ENCODE data around the gene VMAC.

VMAC gene

GRCh38 chr19:5931251-5931650 lies 26.6 kb downstream of the VMAC start:
- DNase-seq (ENCODE audit: low spot score), result no peak

GRCh38 chr19:5932146-5932545 lies 27.5 kb downstream of the VMAC start:
- no peak for DNase-seq (ENCODE audit: low spot score)

- no peak for DNase-seq (ENCODE audit: low spot score)
Observed at GRCh38 chr19:5932609-5933262, 28.1 kb downstream of the VMAC start.

GRCh38 chr19:5933391-5934068 lies 28.9 kb downstream of the VMAC start:
- DNase-seq (ENCODE audit: low spot score), result no peak

- DNase-seq (ENCODE audit: low spot score), result no peak
Observed at GRCh38 chr19:5934069-5934401, 29.4 kb downstream of the VMAC start.

GRCh38 chr19:5934774-5935472 lies 30.3 kb downstream of the VMAC start:
- DNase-seq (ENCODE audit: low spot score), result peak; percentile 83

GRCh38 chr19:5935473-5936291 lies 31.0 kb downstream of the VMAC start:
- DNase-seq (ENCODE audit: low spot score), result no peak

GRCh38 chr19:5936292-5936592 lies 31.6 kb downstream of the VMAC start:
- no peak for DNase-seq (ENCODE audit: low spot score)

GRCh38 chr19:5937550-5937949 lies 32.9 kb downstream of the VMAC start:
- DNase-seq (ENCODE audit: low spot score), result no peak

GRCh38 chr19:5940260-5941208 lies 35.9 kb downstream of the VMAC start:
- DNase-seq (ENCODE audit: low spot score), result no peak

GRCh38 chr19:5941673-5942072 lies 37.0 kb downstream of the VMAC start:
- DNase-seq (ENCODE audit: low spot score), result no peak

- DNase-seq (ENCODE audit: low spot score), result no peak
Observed at GRCh38 chr19:5943045-5943444, 38.4 kb downstream of the VMAC start.

- no peak for DNase-seq (ENCODE audit: low spot score)
Observed at GRCh38 chr19:5943623-5944022, 39.0 kb downstream of the VMAC start.

GRCh38 chr19:5947435-5947834 lies 42.8 kb downstream of the VMAC start:
- peak; percentile 83 for DNase-seq (ENCODE audit: low spot score)

GRCh38 chr19:5948752-5949564 lies 44.3 kb downstream of the VMAC start:
- no peak for DNase-seq (ENCODE audit: low spot score)

- DNase-seq (ENCODE audit: low spot score), result no peak
Observed at GRCh38 chr19:5949792-5950305, 45.2 kb downstream of the VMAC start.

GRCh38 chr19:5950741-5951140 lies 46.1 kb downstream of the VMAC start:
- no peak for DNase-seq (ENCODE audit: low spot score)

GRCh38 chr19:5951338-5951861 lies 46.7 kb downstream of the VMAC start:
- DNase-seq (ENCODE audit: low spot score), result no peak

GRCh38 chr19:5952193-5953029 lies 47.7 kb downstream of the VMAC start:
- DNase-seq (ENCODE audit: low spot score), result no peak
